Measurements from ENCODE around the gene BCAS3. TPM values are rescaled to one million over a fixed set of nuclear protein-coding genes. Genes with fewer than 3 reads are reported as not detected.

Gene BCAS3
- total RNA-seq, 4 donors from 2014 or later, result 41.0 to 81.4 (median 45.6) TPM

- Histone ChIP-seq H3K9me3 (no peaks in the 10 kb centered on the region), H3K36me3 (no peaks in the 10 kb centered on the region), H3K4me3 (no peak overlapping the region), H3K27ac (no peak overlapping the region), H3K27me3 (no peaks in the 10 kb centered on the region), H3K4me1 (peaks cover 6% of the 10 kb centered on the region)
- 77% methylated on average over 4 of the region's 4 CpGs for WGBS
- no peak for DNase-seq (ENCODE audit: low spot score in 2 of 2)
- TF ChIP-seq CTCF (IDR thresholded peaks at IDR 0.05) (no peak), EP300 (IDR thresholded peaks at IDR 0.05) (no peak), POLR2AphosphoS5 (IDR thresholded peaks at IDR 0.05) (no peak), POLR2A (IDR thresholded peaks at IDR 0.05) (no peak)
Observed at GRCh38 chr17:61230972-61231820, 553.5 kb downstream of the BCAS3 start.

- Histone ChIP-seq H3K27me3 (no peaks in the 10 kb centered on the region), H3K27ac (no peak overlapping the region), H3K4me3 (no peak overlapping the region), H3K9me3 (no peaks in the 10 kb centered on the region), H3K4me1 (peaks cover 7% of the 10 kb centered on the region), H3K36me3 (no peaks in the 10 kb centered on the region)
- 95% methylated on average over 3 of the region's 3 CpGs for WGBS
- DNase-seq (ENCODE audit: low spot score in 2 of 2), result no peak
- no peak for TF ChIP-seq POLR2A (IDR thresholded peaks at IDR 0.05)
- TF ChIP-seq POLR2AphosphoS5 (IDR thresholded peaks at IDR 0.05), result no peak
- no peak for TF ChIP-seq CTCF (IDR thresholded peaks at IDR 0.05)
- TF ChIP-seq EP300 (IDR thresholded peaks at IDR 0.05), result no peak
Observed at GRCh38 chr17:61232871-61233270, 555.2 kb downstream of the BCAS3 start.

GRCh38 chr17:61233991-61234750 is 556.5 kb downstream of the BCAS3 start:
- Histone ChIP-seq H3K27ac (no peak overlapping the region), H3K36me3 (no peaks in the 10 kb centered on the region), H3K9me3 (no peaks in the 10 kb centered on the region), H3K4me3 (no peak overlapping the region), H3K4me1 (peaks cover 14% of the 10 kb centered on the region), H3K27me3 (no peaks in the 10 kb centered on the region)
- TF ChIP-seq POLR2AphosphoS5 (IDR thresholded peaks at IDR 0.05), result no peak
- TF ChIP-seq EP300 (IDR thresholded peaks at IDR 0.05), result no peak
- no peak for TF ChIP-seq POLR2A (IDR thresholded peaks at IDR 0.05)
- no peak for TF ChIP-seq CTCF (IDR thresholded peaks at IDR 0.05)
- no peak for DNase-seq (ENCODE audit: low spot score in 2 of 2)
- WGBS, result 91% methylated on average over 1 of the region's 1 CpG

- WGBS, result 76% methylated on average over 15 of the region's 15 CpGs
Observed at GRCh38 chr17:61235001-61235826, 557.6 kb downstream of the BCAS3 start.

More at GRCh38 chr17:61235001-61235826, 557.6 kb downstream of the BCAS3 start:
- TF ChIP-seq EP300 (IDR thresholded peaks at IDR 0.05) (no peak), CTCF (IDR thresholded peaks at IDR 0.05) (no peak), POLR2AphosphoS5 (IDR thresholded peaks at IDR 0.05) (no peak), POLR2A (IDR thresholded peaks at IDR 0.05) (no peak)
- Histone ChIP-seq H3K4me3 (no peak overlapping the region), H3K36me3 (no peaks in the 10 kb centered on the region), H3K27ac (no peak overlapping the region), H3K4me1 (peaks cover 14% of the 10 kb centered on the region), H3K27me3 (no peaks in the 10 kb centered on the region), H3K9me3 (no peaks in the 10 kb centered on the region)
- DNase-seq (ENCODE audit: low spot score in 2 of 2), result no peak
